ENCODE measurements around the gene DIPK1C.

The DIPK1C gene

GRCh38 chr18:74447404-74448152, 9.5 kb downstream of the DIPK1C start:
- no peak for DNase-seq

GRCh38 chr18:74446631-74447403, 10.3 kb downstream of the DIPK1C start:
- DNase-seq, result no peak

GRCh38 chr18:74446178-74446577, 10.9 kb downstream of the DIPK1C start:
- DNase-seq, result no peak

DNA sequence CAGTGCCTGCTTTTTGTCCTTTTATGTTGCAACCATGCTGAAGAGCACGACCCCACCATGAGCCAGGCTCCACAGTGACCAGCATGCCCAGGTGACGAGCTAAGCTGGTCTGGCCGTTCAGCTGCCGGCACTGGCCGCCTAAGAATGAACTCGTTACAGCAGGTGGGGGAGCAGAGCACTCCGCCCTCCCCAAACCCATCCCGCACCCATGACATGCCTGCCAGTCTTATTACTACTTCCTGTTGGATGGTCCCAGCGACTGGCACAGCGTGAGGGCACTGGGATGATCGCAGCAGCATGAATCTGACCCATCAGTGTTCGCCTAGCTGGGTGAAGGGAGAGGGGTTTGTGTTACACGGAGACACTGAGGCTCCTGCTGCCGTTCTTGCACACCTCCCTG, 11.5 kb downstream of the DIPK1C start:
- DNase-seq, result no peak

DNA sequence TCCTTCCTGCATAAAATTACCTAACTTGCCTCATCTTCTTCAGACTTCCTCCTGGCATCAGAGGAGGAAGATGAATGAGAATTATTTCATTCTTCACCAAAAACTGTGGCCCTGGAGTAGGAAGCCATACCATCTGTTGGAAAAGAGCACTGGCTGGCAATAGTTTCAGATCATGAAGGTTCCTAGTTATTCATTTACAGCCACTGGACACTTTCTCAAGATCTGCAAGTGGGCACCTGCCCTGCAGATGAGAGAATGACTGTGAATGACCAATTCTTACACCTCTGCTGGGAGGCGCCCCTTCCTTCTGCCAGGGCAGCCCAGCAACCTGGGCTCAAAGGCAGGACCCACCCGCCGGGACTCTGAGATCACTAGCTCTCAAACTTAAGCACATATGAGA, 13.0 kb downstream of the DIPK1C start:
- DNase-seq, result no peak

DNA sequence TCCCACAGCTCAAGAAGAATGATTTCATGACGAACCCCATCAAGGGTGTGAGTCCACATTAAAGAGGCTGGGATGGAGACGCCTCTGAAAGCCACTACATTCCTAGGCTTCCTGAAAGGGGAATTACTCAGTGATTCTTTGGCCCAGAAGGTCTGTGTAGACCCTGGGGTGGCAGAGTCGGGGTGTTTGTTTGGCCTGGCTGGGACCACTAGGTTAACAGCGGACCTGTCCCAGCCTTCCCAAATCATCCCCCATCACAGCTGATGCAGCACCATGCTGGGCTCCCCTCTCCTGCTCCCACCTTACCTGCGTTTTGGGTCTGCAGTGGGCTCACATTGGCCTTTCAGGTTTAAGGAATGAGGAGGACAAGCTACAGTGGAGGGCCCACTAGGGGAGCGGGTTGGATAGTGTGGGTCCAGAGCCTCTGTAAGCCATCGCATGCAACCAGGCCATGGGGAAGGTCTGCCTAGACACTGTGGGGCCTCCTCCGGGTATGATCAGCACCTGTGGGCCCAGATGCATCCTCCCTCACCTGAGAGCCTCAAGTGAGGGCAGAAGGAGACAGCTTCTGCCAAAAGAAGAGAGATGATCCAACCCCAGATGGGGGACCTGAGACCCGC, 16.2 kb downstream of the DIPK1C start:
- DNase-seq, result no peak

DNA sequence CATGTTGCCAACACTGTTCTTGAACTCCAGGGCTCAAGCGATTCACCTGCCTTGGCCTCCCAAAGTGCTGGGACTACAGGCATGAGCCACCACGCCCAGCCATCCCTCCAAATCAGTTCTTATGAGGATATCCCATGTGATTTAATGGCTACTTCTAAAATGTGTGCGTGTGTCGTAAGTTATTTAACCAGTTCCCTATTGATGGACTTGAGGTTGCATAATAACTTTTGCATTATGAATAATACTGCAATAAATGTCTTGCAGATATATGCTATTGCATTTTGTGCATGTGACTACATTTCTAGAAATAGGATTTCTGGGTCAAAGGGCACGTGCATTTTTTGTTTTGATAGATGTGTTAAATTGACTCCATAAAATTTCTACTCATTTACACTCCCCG, 19.0 kb downstream of the DIPK1C start:
- no peak for DNase-seq

GRCh38 chr18:74436158-74436769, 20.8 kb downstream of the DIPK1C start:
- no peak for DNase-seq

DNA sequence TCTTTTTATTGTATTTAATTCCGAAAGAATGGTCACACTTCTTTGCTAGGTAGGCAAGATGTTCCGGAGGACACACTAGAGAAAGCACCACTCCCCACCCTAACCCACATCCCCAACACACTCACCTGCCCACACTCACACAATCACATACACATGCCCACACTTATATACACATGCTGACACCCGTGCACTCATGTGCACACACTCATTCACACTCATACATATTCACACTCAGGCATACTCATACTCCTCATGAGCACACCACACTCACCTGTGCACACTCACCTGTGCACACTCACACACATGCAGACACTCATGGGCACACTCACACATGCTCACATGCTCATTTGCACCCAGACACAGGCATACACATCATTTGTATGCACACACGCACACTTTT, 21.4 kb downstream of the DIPK1C start:
- DNase-seq, result no peak

DNA sequence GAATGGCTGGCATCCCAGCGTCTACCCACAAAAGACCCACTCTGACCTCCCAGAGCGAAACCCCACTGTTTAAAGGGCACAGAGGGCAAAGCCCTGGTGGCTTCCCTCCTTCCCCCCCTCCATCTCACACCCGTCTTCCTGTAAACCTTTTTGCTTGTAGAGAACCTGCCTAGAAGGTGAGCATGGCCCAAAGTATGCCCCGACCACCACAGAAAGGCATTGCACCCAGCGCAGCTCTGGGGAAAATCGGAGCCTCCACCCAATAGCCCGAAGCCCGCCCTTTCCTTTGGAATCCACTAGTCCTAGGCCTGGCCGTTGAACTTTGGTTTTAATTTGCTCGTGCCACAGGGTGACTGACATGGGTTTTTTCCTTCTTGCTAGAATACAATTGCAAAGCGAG, 22.6 kb downstream of the DIPK1C start:
- no peak for DNase-seq

GRCh38 chr18:74430806-74431571, 26.1 kb downstream of the DIPK1C start:
- DNase-seq, result no peak

DNA sequence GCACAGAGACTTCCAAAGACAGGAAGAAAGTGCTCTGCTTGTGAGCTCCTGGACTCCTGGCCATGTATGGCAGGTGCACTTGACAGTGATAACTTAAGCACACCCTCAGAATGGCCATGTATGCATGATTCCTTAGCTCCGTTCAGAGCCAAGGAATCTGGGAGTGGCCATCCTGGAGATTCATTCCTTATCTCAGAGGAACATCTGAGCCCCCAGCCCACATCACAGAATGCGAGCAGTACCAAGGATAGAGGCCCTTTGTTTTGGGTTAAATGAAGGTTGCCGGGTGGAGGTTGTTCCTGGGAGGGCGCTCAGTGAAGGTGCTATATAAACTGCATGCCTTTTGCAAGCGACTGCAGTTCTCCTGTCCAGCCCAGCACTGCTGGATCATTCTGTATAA, 26.9 kb downstream of the DIPK1C start:
- no peak for DNase-seq

DNA sequence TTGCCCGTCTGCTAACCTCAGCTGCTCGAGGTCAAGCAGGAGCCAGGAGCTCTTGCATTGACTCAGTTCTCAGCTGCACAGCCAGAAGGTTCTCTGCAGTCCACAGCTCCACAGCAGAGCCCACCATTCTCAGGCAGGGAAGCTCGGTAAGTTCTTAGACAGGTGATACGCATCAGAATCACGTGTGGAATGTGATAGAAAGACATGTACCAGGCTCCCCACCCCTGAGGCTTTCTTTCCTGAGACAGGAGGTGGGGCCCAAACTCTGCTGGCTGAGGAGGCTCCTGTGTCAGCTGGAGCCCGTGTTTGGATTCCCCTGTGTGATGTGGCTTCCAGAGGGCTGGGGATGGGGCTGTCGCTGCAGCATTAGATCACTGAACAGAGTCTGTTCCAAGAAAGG, 28.0 kb downstream of the DIPK1C start:
- no peak for DNase-seq

DNA sequence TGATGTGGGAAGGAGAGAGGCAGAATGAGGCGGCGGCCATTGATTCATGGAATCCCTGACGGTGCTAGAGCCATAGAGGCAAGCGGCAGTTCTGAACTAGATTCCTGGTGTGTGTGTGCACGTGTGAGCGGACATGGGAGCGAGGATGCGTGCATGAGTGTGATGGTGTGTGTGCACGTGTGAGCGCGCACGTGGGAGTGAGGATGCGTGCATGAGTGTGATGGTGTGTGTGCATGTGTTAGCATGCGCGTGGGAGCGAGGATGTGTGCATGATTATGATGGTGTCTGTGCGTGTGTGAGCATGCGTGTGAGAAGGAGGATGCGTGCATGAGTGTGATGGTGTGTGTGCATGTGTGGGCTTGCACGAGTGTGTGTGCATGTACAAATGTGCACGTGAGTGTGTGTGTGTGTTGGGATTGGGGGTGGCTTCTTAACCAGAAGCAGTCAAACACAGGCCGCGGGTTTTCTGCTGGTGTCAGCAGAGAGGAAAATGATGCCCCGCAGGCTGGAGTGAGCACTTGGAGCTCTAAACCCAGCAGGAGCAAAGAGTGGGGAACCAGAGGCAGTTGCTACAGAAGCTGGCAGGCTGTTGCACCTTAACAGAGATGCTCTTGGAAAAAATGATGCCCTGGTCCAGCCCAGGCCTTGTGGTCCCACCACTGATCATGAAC, 29.5 kb downstream of the DIPK1C start:
- no peak for DNase-seq

DNA sequence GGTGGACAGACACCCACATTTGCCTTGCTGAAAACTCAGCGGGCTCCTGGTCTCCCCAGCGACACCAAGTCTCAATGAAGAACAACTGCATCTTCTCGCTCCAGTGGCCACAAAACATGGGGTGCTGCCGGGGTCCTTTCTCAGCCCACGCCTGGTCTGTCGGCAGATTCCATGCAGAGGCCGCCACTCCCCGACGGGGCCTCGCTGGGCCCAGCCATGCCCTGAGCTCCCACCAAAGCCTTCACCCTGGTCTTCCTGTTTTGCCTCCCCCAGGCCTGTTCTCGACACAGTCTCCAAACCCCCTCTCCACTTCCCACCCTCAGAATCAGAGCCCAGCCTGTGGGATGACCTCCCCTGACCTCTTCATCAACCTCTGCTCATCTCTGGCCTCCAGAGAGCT, 31.2 kb downstream of the DIPK1C start:
- DNase-seq, result no peak

GRCh38 chr18:74425161-74425560, 31.9 kb downstream of the DIPK1C start:
- no peak for DNase-seq

- no peak for DNase-seq
Observed at GRCh38 chr18:74422541-74422940, 34.6 kb downstream of the DIPK1C start.

DNA sequence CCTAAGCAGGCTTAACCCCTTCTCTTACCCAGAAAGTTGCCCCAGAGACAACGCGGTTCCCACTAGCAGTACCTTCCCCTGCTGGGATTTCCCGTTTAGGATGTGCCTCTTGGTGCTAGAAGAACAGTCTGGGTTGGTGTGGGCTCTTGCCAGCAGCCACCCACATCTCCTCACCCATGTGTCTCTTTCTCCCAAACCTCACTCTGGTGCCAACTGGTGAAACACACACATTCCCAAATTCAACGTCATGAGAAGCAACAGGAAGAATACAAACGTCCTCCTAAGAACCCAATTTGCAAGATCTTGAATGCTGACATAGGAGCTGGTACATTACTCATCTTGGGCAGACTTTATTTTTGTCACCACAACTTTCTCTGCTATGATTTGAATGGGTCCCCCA, 36.2 kb downstream of the DIPK1C start:
- no peak for DNase-seq

DNA sequence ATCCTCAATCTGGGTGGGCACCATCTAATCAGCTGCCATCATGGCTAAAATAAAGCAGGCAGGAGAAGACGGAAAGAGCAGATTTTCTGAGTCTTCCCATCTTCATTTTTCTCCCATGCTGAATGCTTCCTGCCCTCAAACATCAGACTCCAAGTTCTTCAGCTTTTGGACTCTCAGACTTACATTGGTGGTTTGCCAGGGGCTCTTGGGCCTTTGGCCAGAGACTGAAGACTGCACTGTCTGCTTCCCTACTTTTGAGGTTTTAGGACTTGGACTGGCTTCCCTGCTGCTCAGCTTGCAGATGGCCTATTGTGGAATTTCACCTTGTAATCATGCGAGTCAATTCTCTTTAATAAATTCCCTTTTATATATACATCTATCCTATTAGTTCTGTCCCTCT, 36.6 kb downstream of the DIPK1C start:
- DNase-seq, result no peak

GRCh38 chr18:74419761-74420160, 37.3 kb downstream of the DIPK1C start:
- no peak for DNase-seq

DNA sequence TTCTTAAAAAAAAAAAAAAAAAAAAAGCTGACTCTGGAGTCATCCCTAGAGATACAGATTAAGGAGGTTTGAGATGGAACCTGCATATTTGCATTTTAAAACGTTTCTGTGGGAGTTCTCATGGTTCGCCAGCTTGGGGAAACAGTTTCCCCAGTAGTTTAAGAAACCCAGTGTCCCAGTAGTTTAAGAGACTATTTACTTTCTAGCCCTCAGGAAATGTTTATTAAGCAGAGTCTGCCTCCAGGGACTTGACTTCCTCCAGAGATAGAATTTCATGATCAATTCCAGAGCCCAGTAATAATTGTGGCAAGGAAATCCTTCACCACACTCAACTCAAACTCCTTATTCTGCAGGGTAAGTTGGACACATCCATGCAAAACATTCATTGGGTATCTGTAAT, 39.1 kb downstream of the DIPK1C start:
- DNase-seq, result no peak

DNA sequence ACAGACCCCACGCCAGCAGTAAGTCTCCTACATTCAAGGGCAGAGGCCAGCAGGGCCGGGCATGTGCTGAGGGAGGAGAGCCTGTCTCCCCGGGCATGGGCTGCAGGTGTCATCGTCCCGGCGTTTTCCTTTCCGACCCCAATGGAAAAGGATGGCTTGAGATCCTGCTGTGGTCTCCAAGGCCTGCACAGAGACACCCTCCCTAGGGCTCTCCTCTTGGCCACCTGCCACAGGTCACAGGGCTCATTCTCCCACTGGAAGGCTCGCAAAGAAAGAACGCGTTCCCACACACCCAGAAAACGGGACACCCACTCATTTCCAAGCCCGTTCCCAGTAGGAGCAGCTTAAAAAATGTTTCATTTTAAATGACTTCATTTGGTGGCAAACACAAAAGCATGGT, 41.0 kb downstream of the DIPK1C start:
- DNase-seq, result no peak
